NCI-H460 (cell line): ENCODE measurements around the gene CLCF1. TPM values are rescaled to one million over a fixed set of nuclear protein-coding genes. Genes with fewer than 3 reads are reported as not detected.
"Not testable (repeated sequence)": the region's sequence is repeated elsewhere in the genome, so short reads cannot be mapped to it uniquely, and the experiment has no call there.

Source experiments
- DNase-seq: peaks from one replicate; pipeline ENCODE4 v3.0.0-alpha.2; 2016; ENCODE audit warnings: low read depth; ENCODE audit errors: extremely low read depth
- total RNA-seq: library from RNA; depleted of rRNA; stranded (reverse); fragments of >200 nt; shearing (Covaris generic); gene quantifications from 2 replicates; pipeline ENCODE4 v1.2.3, GENCODE V29; 2014

The CLCF1 gene
- total RNA-seq, 1 experiment from 2014 or later, result 5.3 TPM

- DNase-seq, result no peak
Observed at GRCh38 chr11:67409261-67409666, 35.9 kb upstream of the CLCF1 start.

GRCh38 chr11:67408437-67409200 is 35.2 kb upstream of the CLCF1 start:
- DNase-seq, result no peak

GRCh38 chr11:67407688-67408163 is 34.3 kb upstream of the CLCF1 start:
- DNase-seq, result no peak

GRCh38 chr11:67406969-67407687 is 33.7 kb upstream of the CLCF1 start:
- no peak for DNase-seq

DNA sequence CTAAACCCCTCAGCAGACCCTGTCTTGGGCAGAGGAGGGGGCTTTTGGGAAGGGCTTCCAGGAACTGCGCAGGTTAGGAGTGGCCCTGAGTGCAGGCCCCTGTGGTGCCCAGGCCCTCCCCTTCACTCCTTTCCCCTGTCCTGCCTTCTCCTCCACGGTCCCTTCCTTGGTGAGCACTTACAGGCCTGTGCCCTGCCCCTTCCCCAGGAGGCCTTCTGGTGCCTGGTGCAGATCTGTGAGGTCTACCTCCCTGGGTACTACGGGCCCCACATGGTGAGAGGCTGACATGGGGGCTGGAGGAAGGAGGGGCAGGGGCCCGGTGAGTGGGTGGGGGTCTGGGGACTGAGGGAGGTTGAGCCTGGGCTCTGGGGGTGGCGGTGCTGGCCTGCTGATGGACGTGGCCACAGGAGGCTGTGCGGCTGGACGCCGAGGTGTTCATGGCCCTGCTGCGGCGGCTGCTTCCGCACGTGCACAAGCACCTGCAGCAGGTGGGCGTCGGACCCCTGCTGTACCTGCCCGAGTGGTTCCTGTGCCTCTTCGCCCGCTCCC is 33.1 kb upstream of the CLCF1 start:
- DNase-seq, result no peak

DNA sequence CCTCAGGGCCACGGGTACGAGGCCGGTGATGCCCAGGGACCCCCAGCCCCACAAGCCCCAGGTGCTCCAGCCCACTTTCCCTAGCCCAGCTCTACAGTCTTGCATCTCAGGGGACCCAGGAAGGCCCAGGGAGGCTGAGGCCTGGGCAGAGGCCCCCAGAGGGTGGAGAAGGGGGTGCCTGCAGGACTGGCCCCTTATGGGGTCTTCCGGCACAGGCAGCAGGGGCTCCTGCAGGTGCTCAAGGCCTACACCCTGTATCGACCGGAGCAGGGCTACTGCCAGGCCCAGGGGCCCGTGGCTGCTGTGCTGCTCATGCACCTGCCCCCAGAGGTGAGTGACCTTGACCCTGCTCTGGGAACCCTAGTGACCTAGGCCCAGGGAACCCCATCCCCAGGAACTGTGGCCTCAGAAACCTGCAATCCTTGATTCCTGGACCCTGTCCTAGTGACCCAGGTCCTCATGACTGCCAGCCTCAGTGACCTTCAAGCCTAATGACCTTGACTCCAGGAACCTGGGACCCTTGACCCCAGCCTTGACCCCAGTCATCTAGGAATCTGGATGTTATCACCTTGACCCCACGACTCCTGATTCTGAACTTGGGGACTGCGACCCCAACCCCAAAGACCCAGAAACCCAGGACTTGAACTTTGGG is 32.4 kb upstream of the CLCF1 start:
- no peak for DNase-seq

DNA sequence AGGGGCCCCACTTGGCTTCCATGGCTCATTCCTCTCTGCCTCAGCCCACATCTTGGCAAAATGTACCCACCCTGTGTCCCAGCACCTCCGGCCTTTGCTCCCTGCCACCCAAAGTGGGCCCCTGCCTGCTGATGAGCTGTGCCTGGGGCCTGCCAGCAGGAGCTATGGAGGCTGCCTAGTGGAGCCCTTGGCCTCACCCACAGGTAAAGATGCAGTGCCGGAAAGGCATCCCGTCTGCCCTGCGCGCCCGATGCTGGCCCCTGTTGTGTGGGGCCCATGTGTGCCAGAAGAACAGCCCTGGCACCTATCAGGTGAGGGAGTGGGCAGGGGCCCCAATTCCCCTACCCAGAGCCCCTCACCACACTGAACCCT is 31.8 kb upstream of the CLCF1 start:
- DNase-seq, result no peak

DNA sequence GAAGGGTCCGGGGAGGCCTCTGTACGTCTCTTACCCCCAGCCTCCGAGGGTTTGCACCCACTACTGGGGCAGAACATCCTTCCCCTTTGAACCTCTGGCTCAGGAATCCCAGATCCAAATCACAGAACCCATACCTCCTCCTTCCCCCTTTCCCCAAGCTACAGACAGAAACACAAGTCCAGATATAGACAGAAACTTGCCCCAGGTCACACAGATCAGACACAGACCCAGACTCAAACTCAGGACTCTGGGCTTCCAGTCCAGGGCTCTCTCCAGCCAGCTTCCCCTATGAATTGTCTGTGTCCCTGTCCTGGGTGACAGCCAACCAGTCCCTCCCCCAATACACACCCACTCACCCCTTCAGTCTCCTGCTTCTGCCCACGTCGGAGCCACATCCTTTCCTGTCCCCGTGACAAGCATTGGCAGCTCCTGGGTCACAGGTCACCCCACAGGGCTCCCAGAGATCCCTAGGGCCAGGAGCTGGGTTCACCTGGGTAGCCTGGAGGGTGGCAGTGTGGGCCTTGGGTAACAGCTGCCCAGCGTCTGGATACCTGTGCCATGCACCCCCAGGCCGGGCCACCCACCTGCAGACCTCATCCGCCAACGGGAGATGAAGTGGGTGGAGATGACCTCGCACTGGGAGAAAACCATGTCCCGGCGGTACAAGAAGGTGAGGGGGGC is 31.3 kb upstream of the CLCF1 start:
- no peak for DNase-seq

DNA sequence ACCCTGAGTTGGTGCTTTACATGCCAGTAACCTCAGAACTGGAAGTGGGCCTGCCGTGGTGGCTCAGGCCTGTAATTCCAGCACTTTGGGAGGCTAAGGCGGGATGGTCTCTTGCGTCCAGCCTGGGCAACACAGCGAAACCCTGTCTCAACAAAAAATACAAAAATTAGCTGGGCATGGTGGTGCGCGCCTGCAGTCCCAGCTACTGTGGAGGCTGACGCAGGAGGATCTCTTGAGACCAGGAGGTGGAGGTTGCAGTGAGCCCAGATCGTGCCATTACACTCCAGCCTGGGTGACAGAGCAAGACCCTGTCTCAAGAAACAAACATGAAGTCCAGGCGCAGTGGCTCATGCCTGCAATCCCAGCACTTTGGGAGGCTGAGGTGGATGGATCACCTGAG is 29.7 kb upstream of the CLCF1 start:
- not testable (repeated sequence) for DNase-seq

DNA sequence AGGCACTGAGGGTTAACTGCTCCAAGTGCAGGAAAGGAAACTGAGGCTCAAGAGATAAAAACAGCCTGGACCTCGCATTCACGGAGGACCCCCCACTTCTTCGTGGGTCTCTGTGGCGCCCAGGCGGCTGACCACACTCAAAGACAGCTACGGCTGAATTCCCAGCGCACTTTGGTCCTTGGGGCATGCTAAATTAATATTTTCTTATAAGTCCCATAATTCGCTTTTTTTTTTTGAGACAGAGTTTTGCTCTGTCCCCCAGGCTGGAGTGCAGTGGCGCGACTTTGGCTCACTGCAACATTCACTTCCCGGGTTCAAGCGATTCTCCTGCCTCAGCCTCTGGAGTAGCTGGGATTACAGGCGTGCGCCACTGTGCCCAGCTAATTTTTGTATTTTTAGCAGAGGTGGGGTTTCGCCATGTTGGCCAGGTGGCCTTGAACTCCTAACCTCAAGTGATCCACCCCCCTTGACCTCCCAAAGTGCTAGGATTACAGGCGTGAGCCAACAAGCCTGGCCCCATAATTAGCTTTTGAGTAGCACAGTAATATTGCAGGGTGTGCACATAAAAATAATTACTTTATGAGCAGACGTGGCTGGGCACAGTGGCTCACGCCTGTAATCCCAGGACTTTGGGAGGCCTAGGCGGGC is 28.9 kb upstream of the CLCF1 start:
- DNase-seq, result not testable (repeated sequence)

- DNase-seq, result peak; percentile 75
Observed at GRCh38 chr11:67401495-67402191, 28.2 kb upstream of the CLCF1 start, which contains the start of gene PPP1CA. Gene PPP1CA, minus strand, starts transcription at chr11:67401858. Its CDS starts 76 bp downstream, at chr11:67401782.

DNA sequence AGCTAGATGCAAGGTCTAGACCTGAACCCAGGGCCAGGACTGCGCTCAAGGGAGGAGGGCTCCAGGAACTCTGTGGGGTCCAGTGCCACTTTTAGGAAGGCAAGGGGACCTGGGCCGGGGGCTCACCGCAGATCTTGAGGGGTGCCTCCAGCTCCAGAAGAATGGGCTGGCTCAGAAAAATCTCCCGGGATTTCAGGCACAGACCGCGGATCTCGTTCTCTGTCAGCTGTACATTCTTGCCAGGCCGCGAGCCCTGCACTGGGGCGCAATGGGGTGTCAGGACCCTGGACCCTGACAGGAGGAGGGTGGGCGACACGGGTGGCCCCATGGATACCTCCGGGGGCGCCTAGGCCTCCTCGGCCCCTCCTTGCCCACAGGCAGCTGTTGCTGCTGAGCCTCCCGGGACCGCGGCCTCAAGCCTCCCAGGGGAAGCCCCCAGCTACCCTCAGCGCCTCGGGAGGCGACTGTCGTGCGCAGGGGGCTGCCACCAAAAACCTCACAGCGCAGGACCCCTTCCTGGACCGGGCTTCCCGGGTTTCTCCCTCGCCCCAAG is 27.6 kb upstream of the CLCF1 start:
- DNase-seq, result no peak

DNA sequence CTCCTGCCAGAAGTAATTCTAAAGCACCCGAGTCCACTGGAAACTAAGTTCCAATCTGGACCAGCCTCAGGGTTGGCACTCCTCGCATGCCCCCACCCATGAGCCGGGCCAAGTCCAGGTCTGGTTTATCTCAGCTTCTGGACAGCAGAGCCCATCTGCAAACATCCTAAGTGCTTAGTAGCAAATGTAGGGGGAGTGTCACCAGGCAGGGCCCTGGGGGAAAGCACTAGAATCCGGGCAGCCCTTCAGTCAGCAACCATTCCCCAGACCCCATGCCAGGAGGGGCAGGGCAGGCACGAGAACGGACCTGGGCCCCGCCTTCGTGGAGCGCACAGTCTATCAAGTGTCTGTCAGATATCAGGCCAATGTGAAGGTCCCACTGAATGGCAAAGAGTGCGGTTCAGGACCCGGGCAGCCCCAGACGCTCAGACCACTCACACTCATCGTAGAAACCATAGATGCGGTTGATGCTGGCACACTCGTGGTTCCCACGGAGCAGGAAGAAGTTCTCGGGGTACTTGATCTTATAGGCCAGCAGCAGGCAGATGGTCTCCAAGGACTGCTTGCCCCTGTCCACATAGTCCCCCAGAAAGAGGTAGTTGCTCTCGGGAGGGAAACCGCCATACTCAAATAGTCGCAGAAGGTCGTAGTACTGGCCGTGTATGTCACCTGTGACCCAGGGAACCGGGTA is 27.0 kb upstream of the CLCF1 start:
- DNase-seq, result no peak

DNA sequence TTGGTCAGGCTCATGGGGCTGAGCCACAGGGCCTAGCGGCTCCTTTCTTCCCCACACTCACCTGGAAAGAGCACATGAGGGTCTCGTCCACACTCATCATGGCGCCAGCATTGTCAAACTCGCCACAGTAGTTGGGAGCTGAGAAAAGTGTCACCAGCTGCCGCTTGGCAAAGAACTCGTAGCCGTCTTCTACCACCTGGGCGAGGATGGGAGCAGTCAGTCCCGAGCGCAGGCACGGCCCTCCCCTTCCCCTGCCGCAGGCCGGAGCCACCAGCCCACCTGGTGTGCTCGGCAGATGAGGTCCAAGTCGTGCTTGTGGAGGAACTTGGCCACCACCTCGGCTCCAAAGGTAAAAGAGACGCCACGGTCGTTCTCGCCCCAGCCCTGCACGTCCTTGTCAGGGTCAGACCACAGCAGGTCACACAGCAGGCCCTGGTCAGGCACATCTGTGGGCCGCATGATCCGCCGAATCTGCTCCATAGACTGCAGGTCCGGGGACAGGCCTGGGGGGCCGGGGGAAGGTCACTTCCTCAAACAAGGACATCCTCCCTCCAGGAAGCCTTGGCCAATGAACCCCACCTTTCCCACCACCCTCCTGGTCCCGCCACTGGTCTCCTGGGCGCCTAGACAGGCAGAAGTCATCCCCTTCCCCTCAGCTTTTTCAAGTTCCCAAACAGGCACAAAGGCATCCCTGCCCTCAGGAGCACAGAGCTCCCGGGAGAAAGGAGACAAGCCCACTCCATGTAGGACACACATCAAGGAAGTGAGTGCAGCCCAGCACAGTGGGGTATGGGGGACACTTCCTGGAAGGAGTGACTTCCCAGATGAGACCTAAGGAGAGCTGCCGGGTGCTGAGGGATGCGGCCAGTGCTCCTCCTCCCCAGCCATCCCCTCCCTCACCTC is 25.5 kb upstream of the CLCF1 start:
- no peak for DNase-seq

DNA sequence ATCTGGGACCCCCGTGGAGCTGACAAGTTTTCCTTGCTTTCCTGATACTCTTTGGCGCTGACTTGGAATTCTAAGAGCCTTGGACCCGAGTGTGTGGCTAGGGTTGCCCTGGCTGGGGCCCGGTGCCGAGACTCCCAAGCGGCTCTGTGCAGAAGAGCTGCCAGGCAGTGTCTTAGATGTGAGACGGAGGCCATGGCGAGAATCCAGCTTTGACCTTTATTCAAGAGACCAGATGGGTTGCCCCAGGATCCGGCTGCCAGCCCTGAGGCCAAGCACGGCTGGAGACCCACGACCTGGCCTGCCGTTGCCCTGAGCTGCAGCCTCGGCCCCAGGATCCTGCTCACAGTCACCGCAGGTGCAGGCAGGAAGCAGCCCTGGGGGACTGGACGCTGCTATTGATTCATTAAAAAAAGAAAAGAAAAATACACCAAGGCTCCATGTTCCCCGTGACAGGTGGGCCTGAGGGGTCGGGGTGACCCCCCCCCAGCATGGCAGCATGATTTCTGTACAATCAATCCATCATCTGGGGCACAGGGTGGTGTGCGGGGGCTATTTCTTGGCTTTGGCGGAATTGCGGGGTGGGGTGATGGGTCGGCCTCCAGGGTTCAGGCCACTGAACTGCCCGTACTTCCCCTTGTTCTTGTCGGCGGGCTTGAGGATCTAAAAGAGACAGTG is 24.7 kb upstream of the CLCF1 start:
- DNase-seq, result no peak

- DNase-seq, result no peak
Observed at GRCh38 chr11:67397536-67397935, 24.1 kb upstream of the CLCF1 start.
